ENCODE results near the gene ACAA2. TPM values are rescaled to one million over a fixed set of nuclear protein-coding genes. Genes with fewer than 3 reads are reported as not detected.

ACAA2 gene
- polyA plus RNA-seq, 2 of the 4 experiments (the other 2 are of a cell fraction) = 30.9 to 47.5 TPM

- FAIRE-seq (no peak), DNase-seq (ENCODE audit: low read depth in 1 of 2, low spot score in 1 of 2) (no peak), ATAC-seq (no peak)
- no peaks in the 10 kb centered on the region for H3K9me3 ChIP-seq
- CTCF ChIA-PET = interaction anchor here (1.9 kb wide), 1 partner anchor 332 kb away, joined by 6 read pairs; no protein-coding TSS in a partner anchor
- POLR2A ChIA-PET = no interaction called here
- H3K4me2 ChIP-seq = no peak overlapping the region
- H3K27ac ChIP-seq = no peak overlapping the region
- no peak overlapping the region for H3K4me3 ChIP-seq
- 83% methylated on average over 3 of the region's 4 CpGs for WGBS (ENCODE audit: missing lambda C conversion rate)
- peaks cover 19% of the 10 kb centered on the region for H3K4me1 ChIP-seq
- TF ChIP-seq HOXA7 (CRISPR knock-in tag; IDR thresholded peaks at IDR 0.05) (no peak), CBX2 (IDR thresholded peaks at IDR 0.05; ENCODE audit: borderline replicate concordance, low read depth) (no peak), KDM1A (IDR thresholded peaks at IDR 0.05; ENCODE audit: low read depth) (no peak), HDAC2 (IDR thresholded peaks at IDR 0.05) (no peak), EP300 (IDR thresholded peaks at IDR 0.05) (no peak), ZC3H11A (IDR thresholded peaks at IDR 0.05) (no peak), CHD4 (IDR thresholded peaks at IDR 0.05; ENCODE audit: borderline replicate concordance) (no peak), FOXS1 (CRISPR knock-in tag; IDR thresholded peaks at IDR 0.05) (no peak), RCOR1 (IDR thresholded peaks at IDR 0.05; ENCODE audit: low read depth, low read length) (no peak), MYC (IDR thresholded peaks at IDR 0.05; ENCODE audit: borderline replicate concordance, low read length) (no peak), SMC3 (IDR thresholded peaks at IDR 0.05) (no peak), MAZ (IDR thresholded peaks at IDR 0.05; ENCODE audit: borderline replicate concordance, low read depth, low read length) (no peak), RAD21 (conservative IDR thresholded peaks at IDR 0.05 in 1 of 2, IDR thresholded peaks at IDR 0.05 in 1 of 2) (no peak), ATOH8 (CRISPR knock-in tag; IDR thresholded peaks at IDR 0.05; ENCODE audit: low read depth) (no peak), ZNF302 (CRISPR knock-in tag; IDR thresholded peaks at IDR 0.05) (no peak), NR3C1 (IDR thresholded peaks at IDR 0.05) (no peak), PHF8 (IDR thresholded peaks at IDR 0.05; ENCODE audit: borderline replicate concordance, low read depth) (no peak)
These were observed 29.3 kb upstream of the ACAA2 start for GRCh38 chr18:49842656-49843055.

- DNase-seq (ENCODE audit: low read depth in 1 of 2, low spot score in 1 of 2) (no peak), FAIRE-seq (no peak), ATAC-seq (no peak)
- WGBS (ENCODE audit: missing lambda C conversion rate) = 88% methylated on average over 11 of the region's 12 CpGs
- POLR2A ChIA-PET = no interaction called here
- no peak overlapping the region for H3K4me3 ChIP-seq
- no peak overlapping the region for H3K4me2 ChIP-seq
- no peak for TF ChIP-seq ELK1 (IDR thresholded peaks at IDR 0.05; ENCODE audit: low read depth, low read length)
- TF ChIP-seq HEYL (CRISPR knock-in tag; IDR thresholded peaks at IDR 0.05) = no peak
- no peak for TF ChIP-seq KDM5A (IDR thresholded peaks at IDR 0.05)
- no peak for TF ChIP-seq PHF8 (IDR thresholded peaks at IDR 0.05; ENCODE audit: borderline replicate concordance, low read depth)
- TF ChIP-seq CHD4 (IDR thresholded peaks at IDR 0.05; ENCODE audit: borderline replicate concordance) = no peak
- no peak for TF ChIP-seq REST (IDR thresholded peaks at IDR 0.05)
- no peak for TF ChIP-seq GATA3 (IDR thresholded peaks at IDR 0.05; ENCODE audit: borderline replicate concordance)
- TF ChIP-seq NPAS2 (CRISPR knock-in tag; IDR thresholded peaks at IDR 0.05; ENCODE audit: borderline replicate concordance) = no peak
- TF ChIP-seq ESRRA (IDR thresholded peaks at IDR 0.05; ENCODE audit: borderline replicate concordance, low read length) = no peak
- no peak for TF ChIP-seq CEBPB (IDR thresholded peaks at IDR 0.05)
- no peak for TF ChIP-seq NFE2L2 (conservative IDR thresholded peaks at IDR 0.05; ENCODE audit: low read length)
- no peak for TF ChIP-seq SREBF2 (IDR thresholded peaks at IDR 0.05)
- TF ChIP-seq RAD21 (conservative IDR thresholded peaks at IDR 0.05 in 1 of 2, IDR thresholded peaks at IDR 0.05 in 1 of 2) = no peak
- TF ChIP-seq MAFK (IDR thresholded peaks at IDR 0.05; ENCODE audit: partially characterized antibody) = no peak
- H3K27ac ChIP-seq = no peak overlapping the region
- no peaks in the 10 kb centered on the region for H3K9me3 ChIP-seq
- H3K4me1 ChIP-seq = peaks cover 23% of the 10 kb centered on the region
- CTCF ChIA-PET = interaction anchor here (0.9 to 2.5 kb wide), 3 partner anchors 11 to 18 kb away, joined by 3 to 12 read pairs (median 3); no protein-coding TSS in a partner anchor
These were observed 28.2 kb upstream of the ACAA2 start for GRCh38 chr18:49841236-49842217.

Measured in A549 (cell line).